Keratinocyte (primary cell): Measurements from ENCODE around the gene OR7D2.

ENCODE experiments used
- EZH2 ChIP-seq: IDR thresholded peaks from one replicate; pipeline ENCODE4 v1.6.1; 2012; ENCODE audit warnings: inconsistent platforms, mild to moderate bottlenecking, low read length, moderate library complexity
- TF ChIP-seq, protein P1 (sequence below), 3 experiments: IDR thresholded peaks in 1 of 3; conservative IDR thresholded peaks in 1 of 3; optimal IDR thresholded peaks in 1 of 3; 2 replicates in 2 of 3; 3 replicates in 1 of 3; pipeline versions ENCODE3 to v1.5.1; 2011; ENCODE audit warnings: low read length in 3 of 3, mild to moderate bottlenecking in 3 of 3, moderate library complexity in 2 of 3, control low read depth in 1 of 3, inconsistent platforms in 1 of 3; ENCODE audit not compliant: insufficient read depth in 2 of 3; ENCODE audit errors: extremely low read depth in 1 of 3

- TF ChIP-seq, protein P1, sequence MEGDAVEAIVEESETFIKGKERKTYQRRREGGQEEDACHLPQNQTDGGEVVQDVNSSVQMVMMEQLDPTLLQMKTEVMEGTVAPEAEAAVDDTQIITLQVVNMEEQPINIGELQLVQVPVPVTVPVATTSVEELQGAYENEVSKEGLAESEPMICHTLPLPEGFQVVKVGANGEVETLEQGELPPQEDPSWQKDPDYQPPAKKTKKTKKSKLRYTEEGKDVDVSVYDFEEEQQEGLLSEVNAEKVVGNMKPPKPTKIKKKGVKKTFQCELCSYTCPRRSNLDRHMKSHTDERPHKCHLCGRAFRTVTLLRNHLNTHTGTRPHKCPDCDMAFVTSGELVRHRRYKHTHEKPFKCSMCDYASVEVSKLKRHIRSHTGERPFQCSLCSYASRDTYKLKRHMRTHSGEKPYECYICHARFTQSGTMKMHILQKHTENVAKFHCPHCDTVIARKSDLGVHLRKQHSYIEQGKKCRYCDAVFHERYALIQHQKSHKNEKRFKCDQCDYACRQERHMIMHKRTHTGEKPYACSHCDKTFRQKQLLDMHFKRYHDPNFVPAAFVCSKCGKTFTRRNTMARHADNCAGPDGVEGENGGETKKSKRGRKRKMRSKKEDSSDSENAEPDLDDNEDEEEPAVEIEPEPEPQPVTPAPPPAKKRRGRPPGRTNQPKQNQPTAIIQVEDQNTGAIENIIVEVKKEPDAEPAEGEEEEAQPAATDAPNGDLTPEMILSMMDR (optimal IDR thresholded peaks at IDR 0.05 in 1 of 3, IDR thresholded peaks at IDR 0.05 in 1 of 3, conservative IDR thresholded peaks at IDR 0.05 in 1 of 3; ENCODE audit: extremely low read depth in 1 of 3, insufficient read depth in 2 of 3, low read length in 3 of 3): no peak
- TF ChIP-seq EZH2: no peak
Measured at GRCh38 chr19:9166846-9167245, 11.9 kb upstream of the OR7D2 start.
